Large intestine (tissue), 3 donors: ENCODE data around the gene ZIC5. TPM values are rescaled to one million over a fixed set of nuclear protein-coding genes. Genes with fewer than 3 reads are reported as not detected.
"Not testable (repeated sequence)": the region's sequence is repeated elsewhere in the genome, so short reads cannot be mapped to it uniquely, and the experiment has no call there.

Experiments
- DNase-seq, 2 donors: peaks; one replicate each; pipeline versions ENCODE4 v3.0.0 to v3.0.0-alpha.2; 2013
- H3K27ac ChIP-seq: one replicate; pipeline ENCODE4 v1.5.1; 2013; ENCODE audit warnings: low read length
- H3K27me3 ChIP-seq: 2 replicates; pipeline ENCODE4 v1.6.1; 2013; ENCODE audit warnings: low read length; ENCODE audit not compliant: control insufficient read depth, insufficient read depth
- H3K36me3 ChIP-seq: 2 replicates; pipeline ENCODE4 v1.6.1; 2013; ENCODE audit warnings: low read length; ENCODE audit not compliant: control insufficient read depth, insufficient read depth
- H3K4me1 ChIP-seq: one replicate; pipeline ENCODE4 v1.6.1; 2013; ENCODE audit warnings: low read length; ENCODE audit not compliant: control insufficient read depth, insufficient read depth
- H3K4me3 ChIP-seq: one replicate; pipeline ENCODE4 v1.5.1; 2013; ENCODE audit warnings: low read length
- H3K9me3 ChIP-seq: one replicate; pipeline ENCODE4 v1.6.1; 2013; ENCODE audit warnings: mild to moderate bottlenecking, low read depth, low read length, moderate library complexity; ENCODE audit not compliant: control insufficient read depth
- WGBS: methylation state at CpG from one replicate; pipeline ENCODE4 v1.1.5; 2013; ENCODE audit warnings: low lambda C conversion rate; ENCODE audit not compliant: insufficient coverage; 5-methylcytosine and 5-hydroxymethylcytosine counted together
- polyA plus RNA-seq: library from polyadenylated mRNA; unstranded; fragments of 120-200 nt; gene quantifications from one replicate; pipeline ENCODE4 v1.2.1, GENCODE V29; 2013

ZIC5 gene
- polyA plus RNA-seq, 1 donor: 0.01 TPM

DNA sequence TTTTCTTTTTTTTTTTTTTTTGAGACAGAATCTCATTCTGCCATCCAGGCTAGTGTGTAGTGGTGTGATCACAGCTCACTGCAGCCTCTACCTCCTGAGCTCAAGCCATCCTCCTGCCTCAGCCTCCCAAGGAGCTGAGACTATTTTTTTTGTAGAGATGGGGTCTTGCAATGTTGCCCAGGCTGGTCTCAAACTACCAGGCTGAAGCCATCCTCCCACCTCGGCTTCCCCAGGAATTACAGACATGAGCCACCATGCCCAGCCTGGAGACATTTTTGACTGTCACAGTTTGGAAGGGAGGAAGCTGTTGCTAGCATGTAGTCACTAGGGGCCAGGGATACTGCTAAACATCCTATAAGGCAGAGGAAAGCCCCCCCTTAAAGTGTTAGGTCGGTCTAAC, 23.9 kb downstream of the ZIC5 start:
- no peaks in the 10 kb centered on the region for H3K9me3 ChIP-seq
- no peak for DNase-seq
- peaks cover 68% of the 10 kb centered on the region for H3K27me3 ChIP-seq
- H3K27ac ChIP-seq: no peak overlapping the region
- no peaks in the 10 kb centered on the region for H3K4me1 ChIP-seq
- no peaks in the 10 kb centered on the region for H3K36me3 ChIP-seq
- no peak overlapping the region for H3K4me3 ChIP-seq
- no CpG with 5 or more reads among the region's 2 CpGs for WGBS

DNA sequence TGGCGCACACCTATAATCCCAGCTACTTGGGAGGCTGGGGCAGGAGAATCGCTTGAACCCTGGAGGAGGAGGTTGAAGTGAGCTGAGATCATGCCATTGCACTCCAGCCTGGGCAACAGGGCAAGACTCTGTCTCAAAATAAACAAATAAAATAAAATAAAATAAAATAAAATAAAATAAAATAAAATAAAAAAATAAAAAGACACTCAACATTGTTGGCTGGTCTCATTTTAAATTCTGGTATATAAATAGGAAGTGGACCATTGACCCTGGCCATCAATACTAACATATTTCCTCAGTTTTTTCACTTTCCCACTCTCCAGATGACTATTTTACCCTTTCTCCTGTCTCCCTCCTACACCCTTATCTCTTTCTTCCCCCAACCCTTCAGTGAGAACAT, 26.1 kb downstream of the ZIC5 start:
- WGBS: no CpG with 5 or more reads among the region's 2 CpGs
- H3K27me3 ChIP-seq: peaks cover 48% of the 10 kb centered on the region
- not testable (repeated sequence) for DNase-seq, H3K27ac ChIP-seq, H3K4me3 ChIP-seq, H3K9me3 ChIP-seq, H3K4me1 ChIP-seq, H3K36me3 ChIP-seq

DNA sequence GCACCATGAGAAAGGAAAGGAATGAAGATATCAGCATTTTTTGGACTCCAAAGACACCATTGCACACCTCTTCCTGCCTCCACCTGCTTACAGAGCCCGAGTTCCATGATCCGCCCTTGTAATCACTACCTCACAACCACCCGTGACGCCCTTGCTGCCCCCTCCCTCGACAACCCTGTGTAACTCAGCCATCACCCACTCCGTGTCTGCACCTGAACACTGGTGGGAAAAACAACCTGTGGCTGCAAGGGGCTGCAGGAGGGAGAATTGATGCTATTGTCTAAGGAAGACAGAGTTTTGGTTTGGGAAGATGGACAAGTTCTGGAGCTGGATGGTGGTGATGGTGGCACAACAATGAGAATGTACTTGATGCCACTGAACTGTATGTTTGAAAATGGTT, 27.0 kb downstream of the ZIC5 start:
- no peak overlapping the region for H3K4me3 ChIP-seq
- no peak overlapping the region for H3K27ac ChIP-seq
- H3K4me1 ChIP-seq: no peaks in the 10 kb centered on the region
- H3K9me3 ChIP-seq: no peaks in the 10 kb centered on the region
- H3K27me3 ChIP-seq: peaks cover 49% of the 10 kb centered on the region
- DNase-seq: no peak
- WGBS: no CpG with 5 or more reads among the region's 6 CpGs
- no peaks in the 10 kb centered on the region for H3K36me3 ChIP-seq

DNA sequence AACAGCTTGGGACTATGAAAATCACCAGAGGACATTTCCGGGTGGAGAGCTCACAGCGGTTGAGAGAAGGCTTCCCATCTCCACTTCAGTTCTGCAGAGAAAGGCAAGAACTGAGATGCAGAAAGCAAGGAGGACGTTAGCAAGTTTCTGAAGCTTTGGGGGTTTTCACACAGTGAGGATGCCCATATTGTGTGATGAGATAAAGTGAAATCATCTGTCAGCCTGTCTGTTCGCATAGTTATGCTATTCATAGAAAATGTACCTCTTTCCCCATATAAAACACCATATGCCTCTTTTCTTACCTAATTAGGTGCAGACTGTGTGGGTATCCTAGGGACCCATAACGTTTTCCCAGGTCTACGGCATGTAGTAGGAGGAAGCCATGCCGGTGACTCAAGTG, 27.5 kb downstream of the ZIC5 start:
- no peak overlapping the region for H3K4me3 ChIP-seq
- no CpG with 5 or more reads among the region's 7 CpGs for WGBS
- H3K36me3 ChIP-seq: no peaks in the 10 kb centered on the region
- H3K27ac ChIP-seq: no peak overlapping the region
- H3K27me3 ChIP-seq: peaks cover 49% of the 10 kb centered on the region
- H3K9me3 ChIP-seq: no peaks in the 10 kb centered on the region
- H3K4me1 ChIP-seq: no peaks in the 10 kb centered on the region
- no peak for DNase-seq

DNA sequence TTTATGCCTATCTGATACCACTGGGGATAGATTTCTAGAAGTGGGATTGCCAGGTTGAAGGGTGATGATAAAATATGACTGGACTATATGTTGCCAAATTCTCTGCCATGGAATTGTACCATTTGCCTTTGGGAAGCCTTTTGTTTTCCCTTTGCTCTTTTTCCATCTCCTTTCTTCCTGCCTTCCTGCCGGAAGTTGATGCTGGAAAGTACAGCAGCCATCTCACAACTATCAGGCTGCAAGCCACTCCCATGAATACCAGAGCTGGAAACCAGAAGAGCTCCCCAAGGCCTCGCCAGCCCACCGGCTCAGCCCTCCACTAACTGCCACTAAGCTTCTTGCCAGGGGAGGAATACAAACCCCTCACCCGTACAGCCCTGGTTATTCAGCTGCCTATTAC, 29.7 kb downstream of the ZIC5 start:
- Histone ChIP-seq H3K27me3 (peaks cover 33% of the 10 kb centered on the region), H3K27ac (no peak overlapping the region), H3K4me3 (no peak overlapping the region), H3K36me3 (no peaks in the 10 kb centered on the region), H3K9me3 (no peaks in the 10 kb centered on the region), H3K4me1 (no peaks in the 10 kb centered on the region)
- DNase-seq: no peak
- WGBS: no CpG with 5 or more reads among the region's 4 CpGs

DNA sequence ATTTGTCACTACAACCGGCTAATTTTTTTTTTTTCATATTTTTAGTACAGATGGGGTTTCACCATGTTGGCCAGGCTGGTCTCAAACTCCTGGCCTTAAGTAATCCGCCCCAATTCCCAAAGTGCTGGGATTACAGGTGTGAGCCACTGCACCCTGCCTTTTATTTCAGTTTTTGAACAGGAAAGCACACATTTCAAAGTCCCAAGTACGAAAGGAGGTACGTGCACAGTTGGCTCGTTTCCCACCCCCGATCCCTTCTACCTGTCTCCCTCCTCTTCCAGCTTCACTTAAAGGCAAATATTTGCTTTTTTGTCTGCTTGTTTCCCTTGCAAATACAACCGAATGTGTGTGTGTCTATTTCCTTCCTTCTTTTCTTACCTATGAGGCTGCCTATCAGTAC, 30.5 kb downstream of the ZIC5 start:
- Histone ChIP-seq H3K4me1 (no peaks in the 10 kb centered on the region), H3K36me3 (no peaks in the 10 kb centered on the region), H3K27me3 (peaks cover 26% of the 10 kb centered on the region), H3K9me3 (no peaks in the 10 kb centered on the region), H3K27ac (no peak overlapping the region), H3K4me3 (no peak overlapping the region)
- 23% methylated on average over 2 of the region's 7 CpGs for WGBS
- peak in 1 of 2 donors; percentile 33 for DNase-seq

DNA sequence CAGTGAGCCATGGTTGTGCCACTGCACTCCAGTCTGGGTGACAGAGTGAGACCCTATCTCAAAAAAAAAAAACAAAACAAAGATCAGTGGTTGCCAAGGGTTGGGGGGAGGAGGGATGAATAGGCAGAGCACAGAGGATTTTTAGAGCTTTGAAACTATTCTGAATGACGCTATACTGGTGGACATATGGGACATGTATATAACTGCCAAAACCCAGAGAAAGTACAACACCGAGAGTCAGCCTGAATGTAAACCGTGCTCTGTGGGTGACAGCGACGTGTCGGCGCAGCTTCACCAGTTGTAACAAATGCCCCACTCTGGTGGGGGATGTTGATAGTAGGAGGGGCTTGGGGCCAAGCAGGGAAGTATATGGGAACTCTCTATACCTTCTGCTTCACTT, 32.9 kb downstream of the ZIC5 start:
- DNase-seq: no peak
- Histone ChIP-seq H3K4me3 (no peak overlapping the region), H3K27ac (no peak overlapping the region), H3K9me3 (no peaks in the 10 kb centered on the region), H3K36me3 (no peaks in the 10 kb centered on the region), H3K4me1 (no peaks in the 10 kb centered on the region), H3K27me3 (peaks cover 21% of the 10 kb centered on the region)
- WGBS: no CpG with 5 or more reads among the region's 7 CpGs

DNA sequence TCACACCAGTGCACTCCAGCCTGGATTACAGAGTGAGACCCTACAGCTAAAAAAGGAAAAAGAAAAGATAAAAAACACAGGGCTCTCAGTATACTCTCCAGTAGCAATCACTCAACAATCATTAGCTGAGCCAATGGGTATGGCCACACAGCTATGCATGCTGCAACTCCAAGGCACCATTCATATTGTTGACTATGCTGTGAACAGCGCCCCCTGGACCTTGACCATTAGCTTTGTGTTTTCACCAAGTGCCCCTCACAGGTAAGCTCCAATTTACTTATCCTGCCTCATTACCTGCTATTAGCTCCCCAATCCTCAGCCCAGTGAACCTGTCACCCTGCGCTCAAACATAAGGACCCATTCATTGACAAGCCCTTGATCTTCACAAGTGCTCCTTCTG, 35.8 kb downstream of the ZIC5 start:
- Histone ChIP-seq H3K36me3 (no peaks in the 10 kb centered on the region), H3K27ac (no peak overlapping the region), H3K9me3 (no peaks in the 10 kb centered on the region), H3K4me1 (no peaks in the 10 kb centered on the region), H3K4me3 (no peak overlapping the region), H3K27me3 (peaks cover 21% of the 10 kb centered on the region)
- no CpG with 5 or more reads among the region's 2 CpGs for WGBS
- DNase-seq: no peak

DNA sequence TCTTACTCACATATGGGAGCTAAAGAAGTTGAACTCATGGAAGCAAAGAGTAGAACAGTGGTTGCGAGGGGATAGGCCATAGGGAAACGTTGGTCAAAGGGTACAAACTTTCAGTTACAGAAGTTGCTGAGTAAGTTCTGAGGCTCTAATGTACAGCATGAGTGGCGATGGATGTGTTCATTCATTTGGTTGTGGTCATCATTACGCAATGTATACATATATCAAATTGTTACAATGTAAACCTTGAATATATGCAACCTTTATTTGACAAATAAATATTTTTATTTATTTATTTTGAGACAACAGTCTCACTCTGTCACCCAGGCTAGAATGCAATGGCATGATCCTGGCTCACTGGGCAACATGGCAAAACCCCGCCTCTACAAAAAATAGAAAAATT, 38.7 kb downstream of the ZIC5 start:
- Histone ChIP-seq H3K9me3 (no peaks in the 10 kb centered on the region), H3K4me3 (no peak overlapping the region), H3K27ac (no peak overlapping the region), H3K4me1 (no peaks in the 10 kb centered on the region), H3K36me3 (no peaks in the 10 kb centered on the region), H3K27me3 (peaks cover 11% of the 10 kb centered on the region)
- DNase-seq: no peak
- WGBS: no CpG with 5 or more reads among the region's 5 CpGs

DNA sequence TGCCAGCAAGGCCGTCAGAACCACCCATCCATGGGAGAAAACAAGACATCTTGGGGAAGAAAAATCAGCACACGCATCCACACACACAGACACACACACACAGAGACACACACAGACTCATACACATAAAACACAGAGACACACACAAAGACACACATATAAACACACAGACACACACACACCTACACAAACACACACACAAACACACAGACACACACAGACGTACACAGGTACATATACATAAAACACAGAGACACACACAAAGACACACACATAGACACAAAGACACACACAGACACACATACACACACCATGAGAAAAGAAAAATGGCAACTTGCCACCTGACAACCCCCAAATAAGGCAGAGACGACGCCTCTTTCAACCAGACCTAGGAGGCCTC, 40.6 kb downstream of the ZIC5 start:
- no peak overlapping the region for H3K4me3 ChIP-seq
- H3K27me3 ChIP-seq: peaks cover 21% of the 10 kb centered on the region

DNA sequence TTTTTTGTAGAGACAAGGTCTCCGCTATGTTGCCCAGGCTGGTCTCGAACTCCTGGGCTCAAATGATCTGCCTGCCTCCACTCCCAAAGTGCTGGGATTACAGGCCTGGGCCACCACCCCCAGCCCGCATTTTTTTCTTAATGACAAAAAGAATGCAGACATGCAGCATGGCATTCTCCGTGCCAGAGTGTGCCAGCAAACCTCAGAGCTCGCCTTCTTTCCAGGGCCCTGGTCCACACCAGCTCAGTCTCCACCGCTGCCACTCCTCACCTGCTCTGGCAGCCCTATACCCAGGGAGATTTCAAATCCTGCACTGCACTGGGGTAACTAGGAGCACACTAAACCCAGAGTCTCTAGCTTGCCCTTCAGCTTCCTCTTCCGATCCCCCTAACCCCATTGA, 41.7 kb downstream of the ZIC5 start:
- H3K27me3 ChIP-seq: peaks cover 24% of the 10 kb centered on the region
- no peaks in the 10 kb centered on the region for H3K36me3 ChIP-seq
- WGBS: 0% methylated on average over 1 of the region's 7 CpGs

More for the DNA sequence above, 40.6 kb downstream of the ZIC5 start:
- Histone ChIP-seq H3K4me1 (no peaks in the 10 kb centered on the region), H3K9me3 (no peaks in the 10 kb centered on the region), H3K36me3 (no peaks in the 10 kb centered on the region), H3K27ac (no peak overlapping the region)
- WGBS: no CpG with 5 or more reads among the region's 5 CpGs
- no peak for DNase-seq

More for the DNA sequence above, 41.7 kb downstream of the ZIC5 start:
- no peaks in the 10 kb centered on the region for H3K4me1 ChIP-seq
- H3K4me3 ChIP-seq: no peak overlapping the region
- no peaks in the 10 kb centered on the region for H3K9me3 ChIP-seq
- DNase-seq: no peak
- no peak overlapping the region for H3K27ac ChIP-seq
